Lung (tissue), 12 donors: ENCODE data around the gene WDR45B. TPM values are rescaled to one million over a fixed set of nuclear protein-coding genes. Genes with fewer than 3 reads are reported as not detected.

Experiments used
- ATAC-seq: fragments of 200-7000 bp; cut with Tn5 transposase; one replicate; pipeline ENCODE4 v1.9.1; 2020; ENCODE audit warnings: moderate number of reproducible peaks; ENCODE audit not compliant: insufficient read depth, low FRiP score
- DNase-seq, 3 donors: peaks; one replicate each; pipeline ENCODE4 v3.0.0-alpha.2; 2013 to 2017
- H3K27ac ChIP-seq, 2 donors: one replicate each; pipeline ENCODE4 v1.5.1; 2013; ENCODE audit warnings: mild to moderate bottlenecking in 2 of 2, moderate library complexity in 2 of 2, control low read depth in 1 of 2, inconsistent platforms in 1 of 2, low read depth in 1 of 2, low read length in 1 of 2
- H3K27me3 ChIP-seq, 3 donors: one replicate each; pipeline ENCODE4 v1.5.1; 2013; ENCODE audit warnings: low read length in 2 of 3; ENCODE audit not compliant: control insufficient read depth in 3 of 3, insufficient read depth in 3 of 3
- H3K36me3 ChIP-seq, 4 donors: one replicate each; pipeline ENCODE4 v1.5.1; 2013; ENCODE audit warnings: low read length in 4 of 4, mild to moderate bottlenecking in 1 of 4, moderate library complexity in 1 of 4; ENCODE audit not compliant: control insufficient read depth in 4 of 4, insufficient read depth in 4 of 4
- H3K4me1 ChIP-seq, 5 donors: one replicate each; pipeline ENCODE4 v1.5.1; 2013; ENCODE audit warnings: low read length in 5 of 5, mild to moderate bottlenecking in 2 of 5, moderate library complexity in 1 of 5; ENCODE audit not compliant: control insufficient read depth in 5 of 5, insufficient read depth in 5 of 5
- H3K4me3 ChIP-seq: one replicate; pipeline ENCODE4 v1.5.1; 2013; ENCODE audit warnings: mild to moderate bottlenecking, control low read depth, moderate library complexity
- H3K9ac ChIP-seq, 2 donors: one replicate each; pipeline ENCODE4 v1.5.1; 2013; ENCODE audit warnings: low read length in 2 of 2, control low read depth in 1 of 2; ENCODE audit not compliant: insufficient read depth in 1 of 2
- H3K9me3 ChIP-seq, 4 donors: one replicate each; pipeline ENCODE4 v1.5.1; 2013; ENCODE audit warnings: low read length in 3 of 4, mild to moderate bottlenecking in 1 of 4, moderate library complexity in 1 of 4; ENCODE audit not compliant: control insufficient read depth in 4 of 4, insufficient read depth in 3 of 4
- WGBS, 2 donors: extraction: QIAGEN DNeasy Blood & Tissue Kit; methylation state at CpG; one replicate each; pipeline ENCODE4 v1.1.7; 2013; 5-methylcytosine and 5-hydroxymethylcytosine counted together
- polyA plus RNA-seq, 2 donors: library from polyadenylated mRNA; stranded (reverse); fragments of 200-250 nt; gene quantifications; one replicate each; pipeline ENCODE4 v1.2.1, GENCODE V29; 2013
- total RNA-seq, 2 donors: library from RNA; depleted of rRNA in 1 of 2; stranded (reverse); fragments of >200 nt in 1 of 2; gene quantifications; one replicate each; pipeline ENCODE4 v1.2.1, GENCODE V29; 2014 to 2021
- TF ChIP-seq, protein P1 (sequence below): IDR thresholded peaks from 2 replicates; pipeline ENCODE4 v1.5.1; 2012; ENCODE audit warnings: mild to moderate bottlenecking; ENCODE audit errors: control extremely low read depth, extremely low read depth
- donor health status: control.
- donor health status: control.
- donor health status: Bipolar disorder and iron deficiency.
- donor health status: healthy.
- donor health status: DM: yes; HTN: yes; CAD: no.

The WDR45B gene
- total and polyA plus RNA-seq, 4 donors = 39.6 to 92.8 (median 65.0) TPM

- Histone ChIP-seq H3K4me1 (peaks cover 3 to 17% (median 11%) of the 10 kb centered on the region in 5 donors), H3K9ac (no peak overlapping the region), H3K27me3 (no peaks in the 10 kb centered on the region), H3K4me3 (no peak overlapping the region), H3K27ac (no peak overlapping the region), H3K9me3 (no peaks in the 10 kb centered on the region), H3K36me3 (peaks cover 4 to 20% (median 8%) of the 10 kb centered on the region in 4 donors)
- DNase-seq = no peak
- no peak for ATAC-seq
- TF ChIP-seq, protein P1, sequence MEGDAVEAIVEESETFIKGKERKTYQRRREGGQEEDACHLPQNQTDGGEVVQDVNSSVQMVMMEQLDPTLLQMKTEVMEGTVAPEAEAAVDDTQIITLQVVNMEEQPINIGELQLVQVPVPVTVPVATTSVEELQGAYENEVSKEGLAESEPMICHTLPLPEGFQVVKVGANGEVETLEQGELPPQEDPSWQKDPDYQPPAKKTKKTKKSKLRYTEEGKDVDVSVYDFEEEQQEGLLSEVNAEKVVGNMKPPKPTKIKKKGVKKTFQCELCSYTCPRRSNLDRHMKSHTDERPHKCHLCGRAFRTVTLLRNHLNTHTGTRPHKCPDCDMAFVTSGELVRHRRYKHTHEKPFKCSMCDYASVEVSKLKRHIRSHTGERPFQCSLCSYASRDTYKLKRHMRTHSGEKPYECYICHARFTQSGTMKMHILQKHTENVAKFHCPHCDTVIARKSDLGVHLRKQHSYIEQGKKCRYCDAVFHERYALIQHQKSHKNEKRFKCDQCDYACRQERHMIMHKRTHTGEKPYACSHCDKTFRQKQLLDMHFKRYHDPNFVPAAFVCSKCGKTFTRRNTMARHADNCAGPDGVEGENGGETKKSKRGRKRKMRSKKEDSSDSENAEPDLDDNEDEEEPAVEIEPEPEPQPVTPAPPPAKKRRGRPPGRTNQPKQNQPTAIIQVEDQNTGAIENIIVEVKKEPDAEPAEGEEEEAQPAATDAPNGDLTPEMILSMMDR = no peak
- 79 to 83% methylated on average over 5 of the region's 5 CpGs for WGBS, 2 donors
Observed at GRCh38 chr17:82608816-82609215, 39.4 kb downstream of the WDR45B start.

DNA sequence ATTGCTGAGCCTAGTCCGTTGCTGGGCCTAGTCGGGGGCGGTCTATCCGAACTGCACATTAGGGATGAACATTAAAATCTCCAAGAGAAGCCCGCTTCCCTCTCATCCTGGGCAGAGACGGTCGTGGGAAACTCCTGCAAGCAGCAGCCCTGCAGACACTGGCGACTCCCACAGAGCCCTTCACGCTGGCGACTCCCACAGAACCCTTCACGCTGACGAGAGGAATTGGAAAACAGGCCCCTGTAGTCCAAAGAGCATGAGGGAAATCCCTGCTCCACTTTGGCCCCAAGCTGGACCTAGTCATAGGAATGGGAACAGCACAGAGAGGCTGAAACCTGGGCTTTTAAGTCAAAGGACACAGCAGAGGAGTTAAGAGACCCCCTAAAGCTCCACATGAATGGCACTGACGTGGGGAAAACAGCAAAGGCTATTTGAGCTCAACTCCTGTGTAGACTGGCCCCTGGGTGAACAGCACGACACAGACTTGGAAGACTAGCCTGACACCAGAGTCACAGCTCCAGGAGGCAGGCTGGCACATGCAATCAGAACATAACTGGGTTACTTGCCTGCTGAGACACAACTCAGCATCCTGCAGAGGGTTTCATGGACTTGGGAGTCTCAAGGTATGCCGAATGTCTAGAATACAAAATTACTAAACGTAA is 42.2 kb downstream of the WDR45B start:
- Histone ChIP-seq H3K27ac (peak overlapping the region in 1 of 2 donors; percentile 71), H3K36me3 (peaks cover 9 to 31% (median 18%) of the 10 kb centered on the region in 4 donors)

DNA sequence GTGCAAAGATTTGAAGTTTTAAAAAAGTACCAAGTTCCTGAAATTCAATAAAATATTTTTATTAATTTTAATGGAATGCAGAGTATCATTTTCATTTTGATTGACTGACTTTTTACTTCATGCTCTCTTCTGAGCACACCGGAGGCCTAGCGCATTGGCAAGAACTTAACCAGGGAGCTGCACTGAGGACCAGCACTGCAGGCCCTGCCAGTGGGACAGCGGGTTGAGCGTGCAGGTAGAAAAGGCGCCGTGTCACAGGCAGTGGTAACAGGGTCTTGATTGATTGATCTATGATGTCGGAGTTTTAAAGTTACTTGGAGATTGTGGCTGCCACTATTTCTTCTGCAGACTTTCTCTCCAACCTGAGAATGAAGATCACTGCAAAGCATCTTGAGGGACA is 43.7 kb downstream of the WDR45B start:
- Histone ChIP-seq H3K9ac (no peak overlapping the region), H3K36me3 (peaks cover 10 to 32% (median 23%) of the 10 kb centered on the region in 4 donors), H3K4me1 (peaks cover 0 to 25% (median 8%) of the 10 kb centered on the region in 5 donors), H3K27me3 (no peaks in the 10 kb centered on the region), H3K27ac (peak overlapping the region in 1 of 2 donors; percentile 78), H3K4me3 (no peak overlapping the region), H3K9me3 (no peaks in the 10 kb centered on the region)
- 88 to 95% methylated on average over 7 of the region's 7 CpGs for WGBS, 2 donors
- no peak for ATAC-seq
- no peak for DNase-seq
- TF ChIP-seq, protein P1 = no peak

More for the DNA sequence above, 42.2 kb downstream of the WDR45B start:
- WGBS, 2 donors = 79 to 91% methylated on average over 16 of the region's 16 CpGs
- DNase-seq (no peak), ATAC-seq (no peak)
- no peaks in the 10 kb centered on the region for H3K9me3 ChIP-seq
- H3K9ac ChIP-seq = no peak overlapping the region
- H3K4me1 ChIP-seq = peaks cover 0 to 25% (median 8%) of the 10 kb centered on the region in 5 donors
- no peak overlapping the region for H3K4me3 ChIP-seq
- no peaks in the 10 kb centered on the region for H3K27me3 ChIP-seq
- TF ChIP-seq, protein P1 = no peak
